ENCODE measurements around the gene GPR55.

The GPR55 gene

GRCh38 chr2:230865766-230866755, 59.0 kb downstream of the GPR55 start:
- peak in 1 of 2 experiments; percentile 3 for DNase-seq

- peak; percentile 10 to 17 for DNase-seq
Measured at GRCh38 chr2:230865307-230865765, 59.7 kb downstream of the GPR55 start.

GRCh38 chr2:230864605-230865306, 60.3 kb downstream of the GPR55 start, which contains the start of gene ITM2C:
Gene ITM2C (plus strand): TSS chr2:230864942. CDS start chr2:230865026, 84 bp downstream.
- DNase-seq = peak; percentile 42 to 55

DNA sequence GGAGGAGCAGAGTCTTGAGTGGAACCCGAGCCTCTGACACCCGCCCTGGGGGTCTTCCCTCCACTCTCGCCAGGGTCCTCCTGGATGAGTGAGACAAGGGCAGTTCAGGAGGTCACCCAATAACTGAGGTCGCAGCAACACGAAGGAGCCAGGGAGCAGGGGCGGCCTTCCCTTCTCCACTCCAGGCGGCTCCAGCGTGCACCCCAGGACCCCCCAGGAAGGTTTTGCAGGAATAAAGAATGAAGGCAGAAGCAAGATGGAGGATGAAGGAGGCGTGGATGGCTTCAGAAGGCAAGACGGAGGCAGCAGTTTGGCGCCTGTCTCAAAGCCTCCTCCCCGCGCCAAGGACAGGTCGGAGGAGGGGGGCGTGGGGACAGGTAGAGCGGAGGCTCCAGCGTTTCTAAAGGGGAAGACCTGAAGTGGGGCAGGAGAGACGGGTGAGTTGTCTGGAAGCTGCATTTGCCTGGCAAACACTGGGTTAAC, 60.9 kb downstream of the GPR55 start:
- DNase-seq = no peak

DNA sequence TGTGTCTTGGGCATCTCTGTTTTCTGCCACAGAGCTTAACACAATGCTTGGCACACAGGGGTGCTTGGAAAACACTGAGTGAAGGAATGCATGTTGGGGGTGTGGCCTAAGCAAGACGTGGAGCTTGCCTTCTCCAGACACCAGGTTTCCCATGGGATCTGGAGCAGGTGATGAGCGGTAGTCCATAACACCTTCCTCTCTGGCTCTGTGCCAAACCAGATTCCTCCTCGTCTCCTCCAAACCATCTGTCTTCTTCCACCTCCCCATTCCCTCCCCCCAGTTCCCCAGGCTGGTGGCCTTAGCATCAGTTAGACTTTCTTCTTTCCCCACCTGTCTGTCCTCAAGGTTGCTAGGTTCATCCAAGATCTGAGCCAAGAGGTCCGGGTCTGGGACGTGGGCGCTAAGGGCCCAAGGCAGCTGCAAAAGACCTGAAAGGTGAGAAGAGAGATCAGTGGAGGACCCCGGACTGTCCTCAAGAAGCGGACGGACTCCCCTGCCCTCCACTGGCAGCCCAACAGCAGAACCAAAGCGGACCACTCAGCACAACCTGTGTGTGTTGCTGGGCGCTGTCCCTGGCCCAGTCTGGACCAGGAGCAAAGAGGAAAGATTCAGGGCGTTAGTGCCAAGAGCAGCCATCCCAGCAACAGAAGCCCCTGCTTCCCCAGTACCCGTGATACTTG, 61.5 kb downstream of the GPR55 start:
- DNase-seq = no peak

- no peak for DNase-seq
Measured at GRCh38 chr2:230863031-230863430, 62.0 kb downstream of the GPR55 start.

DNA sequence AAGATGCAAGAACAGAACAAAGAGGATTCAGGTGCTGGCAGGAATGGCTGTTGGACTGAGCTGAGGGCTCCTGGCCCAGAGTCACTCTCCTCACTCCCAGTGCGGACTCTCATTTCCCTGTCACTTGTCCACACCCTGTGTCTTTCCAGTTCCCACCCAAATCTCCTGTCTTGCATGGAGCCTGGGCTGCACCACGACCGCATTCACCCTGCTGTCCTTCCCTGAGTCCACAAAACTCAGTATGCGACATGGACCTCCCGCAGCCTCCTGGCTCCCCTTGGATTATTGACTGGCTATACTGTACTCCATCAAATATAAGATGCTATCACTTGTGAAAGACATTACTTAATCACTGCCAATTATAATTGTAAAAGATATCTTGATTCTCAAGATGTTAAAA, 62.8 kb downstream of the GPR55 start:
- DNase-seq = no peak

DNA sequence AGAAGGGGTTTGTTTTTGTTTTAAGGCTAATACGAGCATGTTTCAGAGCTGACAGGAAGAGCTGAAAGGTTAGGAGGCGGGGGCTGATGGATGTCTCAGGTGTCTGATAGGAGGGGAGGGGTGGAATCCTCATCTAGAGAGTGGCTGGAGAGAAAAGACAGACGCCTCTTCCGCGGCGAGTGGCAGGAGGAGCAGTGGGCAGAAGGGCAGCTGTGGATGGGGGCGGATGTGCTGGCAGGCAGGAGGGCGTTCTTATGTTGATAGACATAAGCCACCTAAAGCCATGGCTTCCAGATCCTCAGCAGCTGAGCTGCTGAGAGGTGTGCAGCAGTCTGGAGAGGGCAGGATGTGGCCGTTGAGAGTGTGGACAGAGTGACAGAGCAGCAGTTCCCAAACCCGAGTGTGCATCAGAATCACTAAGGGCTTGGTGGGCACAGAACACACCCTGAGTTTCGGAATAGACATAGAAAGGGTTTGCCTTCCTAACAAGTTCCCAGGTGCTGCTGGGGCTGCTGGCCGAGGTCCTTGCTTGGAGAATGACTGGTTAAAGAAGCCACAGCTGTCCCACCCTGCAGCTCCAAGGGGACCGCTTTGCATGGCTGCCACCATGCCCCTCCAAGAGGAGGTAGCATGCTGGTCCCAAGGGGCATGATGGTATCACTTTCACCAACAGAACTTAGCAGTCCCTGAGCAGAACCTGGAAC, 63.3 kb downstream of the GPR55 start:
- DNase-seq = no peak

Measured in AML-193 (cell line).